SK-N-MC (cell line): ENCODE data around the gene SMAD3.
A peak's percentile ranks its signal among the peaks of the same experiment; 100 is the strongest.
"Not testable (repeated sequence)": the region's sequence is repeated elsewhere in the genome, so short reads cannot be mapped to it uniquely, and the experiment has no call there.

ENCODE experiments used
- DNase-seq: peaks from one replicate; pipeline ENCODE4 v3.0.0-alpha.2; 2011; ENCODE audit warnings: low read depth, low spot score
- H3K27ac ChIP-seq: fragments of 200-600 bp; sonication (generic); 2 replicates; pipeline ENCODE4 v1.5.1; 2016; ENCODE audit warnings: mixed run types
- H3K36me3 ChIP-seq: fragments of 200-600 bp; sonication (generic); 2 replicates; pipeline ENCODE4 v1.6.1; 2017; ENCODE audit warnings: antibody characterized with exemption, low read length, mixed read lengths; ENCODE audit not compliant: insufficient read depth
- H3K4me3 ChIP-seq: fragments of 200-600 bp; sonication (generic); 2 replicates; pipeline ENCODE4 v1.5.1; 2016
- H3K9ac ChIP-seq: fragments of 200-600 bp; sonication (generic); 2 replicates; pipeline ENCODE4 v1.8.0; 2017; ENCODE audit warnings: mixed run types, mixed read lengths; ENCODE audit not compliant: insufficient read length
- H3K9me3 ChIP-seq: fragments of 200-600 bp; sonication (generic); 2 replicates; pipeline ENCODE4 v1.6.1; 2017; ENCODE audit warnings: low read depth, mild to moderate bottlenecking, antibody characterized with exemption, low read length, moderate library complexity, mixed read lengths
- EZH2 ChIP-seq: fragments of 200-600 bp; sonication (generic); IDR thresholded peaks from one replicate; pipeline ENCODE4 v1.6.1; 2017; ENCODE audit warnings: antibody characterized with exemption
- FOXP2 ChIP-seq: optimal IDR thresholded peaks from 2 replicates; pipeline ENCODE3; 2011; ENCODE audit warnings: mild to moderate bottlenecking, moderate library complexity; ENCODE audit not compliant: insufficient read depth; ENCODE audit errors: extremely low read length, control extremely low read depth
- POLR2AphosphoS5 ChIP-seq: IDR thresholded peaks from 2 replicates; pipeline ENCODE4 v1.6.1; 2012; ENCODE audit warnings: mild to moderate bottlenecking, low read depth, low read length, borderline replicate concordance

The SMAD3 gene

GRCh38 chr15:67023517-67024313 is 41.7 kb upstream of the SMAD3 start:
- no peak overlapping the region for H3K9ac ChIP-seq
- no peaks in the 10 kb centered on the region for H3K9me3 ChIP-seq
- no peaks in the 10 kb centered on the region for H3K36me3 ChIP-seq
- no peak for DNase-seq
- TF ChIP-seq FOXP2 (no peak), EZH2 (no peak), POLR2AphosphoS5 (no peak)
- H3K27ac ChIP-seq, result peak overlapping the region; percentile 97
- peak overlapping the region; percentile 46 for H3K4me3 ChIP-seq

DNA sequence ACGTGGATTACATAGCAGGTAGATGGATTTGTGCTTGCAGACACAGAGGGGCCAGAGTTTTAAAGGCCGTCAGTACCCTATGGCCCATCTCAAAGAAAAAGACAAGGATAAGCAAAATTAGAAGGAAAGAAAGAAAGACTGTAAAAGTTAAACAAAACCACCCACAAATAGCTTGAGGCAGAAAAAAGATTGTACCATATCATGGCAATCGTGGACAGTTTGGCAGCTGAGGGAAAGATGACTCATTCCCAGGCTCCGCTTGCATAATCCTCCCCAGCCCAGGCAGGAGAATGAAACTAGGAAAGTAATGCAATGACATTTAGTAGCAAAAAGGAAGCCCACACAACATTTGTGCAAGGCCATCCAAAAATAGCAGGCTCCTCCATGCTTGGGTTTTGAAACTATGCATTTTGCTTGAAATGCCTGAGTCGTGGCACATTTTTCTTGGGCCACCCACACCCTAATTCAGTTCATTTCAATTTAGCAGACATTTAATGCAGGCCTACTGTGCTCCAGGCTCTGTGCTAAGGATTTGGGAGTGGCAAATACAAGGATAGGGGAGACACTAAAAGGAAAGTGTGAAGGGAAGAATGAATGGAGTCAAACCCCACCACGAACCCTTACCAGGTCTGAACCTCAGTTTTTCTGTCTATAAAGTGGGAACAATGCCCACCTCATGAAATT is 40.9 kb upstream of the SMAD3 start:
- TF ChIP-seq POLR2AphosphoS5, result peak; percentile 51; the same call in 1 of the 2 replicates
- TF ChIP-seq FOXP2, result no peak
- no peak for TF ChIP-seq EZH2
- H3K9ac ChIP-seq, result peak overlapping the region; percentile 59
- no peaks in the 10 kb centered on the region for H3K9me3 ChIP-seq
- no peaks in the 10 kb centered on the region for H3K36me3 ChIP-seq
- H3K27ac ChIP-seq, result peak overlapping the region; percentile 97
- DNase-seq, result peak; percentile 95
- H3K4me3 ChIP-seq, result peak overlapping the region; percentile 66

- no peak for DNase-seq
- Histone ChIP-seq H3K27ac (peak overlapping the region; percentile 97), H3K4me3 (peak overlapping the region; percentile 66), H3K36me3 (no peaks in the 10 kb centered on the region), H3K9ac (peak overlapping the region; percentile 59), H3K9me3 (no peaks in the 10 kb centered on the region)
- TF ChIP-seq POLR2AphosphoS5, result no peak
These were observed 40.4 kb upstream of the SMAD3 start for GRCh38 chr15:67024998-67025368.

GRCh38 chr15:67025719-67026609 is 39.4 kb upstream of the SMAD3 start:
- peak overlapping the region; percentile 66 for H3K4me3 ChIP-seq
- peak overlapping the region; percentile 59 for H3K9ac ChIP-seq
- no peaks in the 10 kb centered on the region for H3K36me3 ChIP-seq
- TF ChIP-seq POLR2AphosphoS5 (no peak), EZH2 (no peak), FOXP2 (no peak)
- no peak for DNase-seq
- H3K27ac ChIP-seq, result peak overlapping the region; percentile 97
- H3K9me3 ChIP-seq, result no peaks in the 10 kb centered on the region

GRCh38 chr15:67026610-67026967 is 38.8 kb upstream of the SMAD3 start:
- Histone ChIP-seq H3K4me3 (no peak overlapping the region), H3K36me3 (no peaks in the 10 kb centered on the region), H3K9me3 (no peaks in the 10 kb centered on the region), H3K27ac (peak overlapping the region; percentile 97), H3K9ac (no peak overlapping the region)
- TF ChIP-seq FOXP2 (no peak), POLR2AphosphoS5 (no peak), EZH2 (no peak)
- no peak for DNase-seq

GRCh38 chr15:67028440-67028839 is 37.0 kb upstream of the SMAD3 start:
- H3K9ac ChIP-seq, H3K27ac ChIP-seq, H3K9me3 ChIP-seq, H3K36me3 ChIP-seq, H3K4me3 ChIP-seq, DNase-seq: not testable (repeated sequence)

GRCh38 chr15:67030036-67030762 is 35.2 kb upstream of the SMAD3 start:
- no peak overlapping the region for H3K9ac ChIP-seq
- no peak for TF ChIP-seq FOXP2
- no peak for TF ChIP-seq POLR2AphosphoS5
- no peak for TF ChIP-seq EZH2

GRCh38 chr15:67031331-67031730 is 34.1 kb upstream of the SMAD3 start:
- TF ChIP-seq POLR2AphosphoS5 (no peak), FOXP2 (no peak), EZH2 (no peak)
- Histone ChIP-seq H3K9me3 (no peaks in the 10 kb centered on the region), H3K9ac (no peak overlapping the region), H3K4me3 (no peak overlapping the region), H3K27ac (no peak overlapping the region), H3K36me3 (no peaks in the 10 kb centered on the region)
- no peak for DNase-seq

More at GRCh38 chr15:67030036-67030762, 35.2 kb upstream of the SMAD3 start:
- Histone ChIP-seq H3K27ac (no peak overlapping the region), H3K9me3 (no peaks in the 10 kb centered on the region), H3K36me3 (no peaks in the 10 kb centered on the region), H3K4me3 (no peak overlapping the region)
- DNase-seq, result no peak

GRCh38 chr15:67032608-67033007 is 32.8 kb upstream of the SMAD3 start:
- H3K4me3 ChIP-seq, result no peak overlapping the region
- H3K9me3 ChIP-seq, result no peaks in the 10 kb centered on the region
- no peaks in the 10 kb centered on the region for H3K36me3 ChIP-seq
- TF ChIP-seq FOXP2 (no peak), EZH2 (no peak), POLR2AphosphoS5 (no peak)
- no peak overlapping the region for H3K27ac ChIP-seq
- no peak overlapping the region for H3K9ac ChIP-seq
- no peak for DNase-seq
